Choroid plexus epithelial cell (primary cell): Measurements from ENCODE around the gene GCNT4.
"Not testable (repeated sequence)": the region's sequence is repeated elsewhere in the genome, so short reads cannot be mapped to it uniquely, and the experiment has no call there.

Experiments used
- DNase-seq: peaks from one replicate; pipeline ENCODE4 v3.0.0-alpha.2; 2010; ENCODE audit warnings: low read depth
- H3K4me3 ChIP-seq: 2 replicates; pipeline ENCODE4 v1.5.1; 2011; ENCODE audit warnings: low read depth, mild to moderate bottlenecking, control low read depth, low read length, moderate library complexity
- TF ChIP-seq, protein P1 (sequence below): conservative IDR thresholded peaks from 2 replicates; pipeline ENCODE4 v1.5.1; 2011; ENCODE audit warnings: low read depth, mild to moderate bottlenecking, control low read depth, inconsistent platforms, low read length, moderate library complexity

The GCNT4 gene

GRCh38 chr5:75052192-75053053 is at the start of gene GCNT4:
Gene GCNT4, minus strand, starts transcription at chr5:75052558. Its CDS starts 22,521 bp downstream, at chr5:75030037.
- TF ChIP-seq, protein P1, sequence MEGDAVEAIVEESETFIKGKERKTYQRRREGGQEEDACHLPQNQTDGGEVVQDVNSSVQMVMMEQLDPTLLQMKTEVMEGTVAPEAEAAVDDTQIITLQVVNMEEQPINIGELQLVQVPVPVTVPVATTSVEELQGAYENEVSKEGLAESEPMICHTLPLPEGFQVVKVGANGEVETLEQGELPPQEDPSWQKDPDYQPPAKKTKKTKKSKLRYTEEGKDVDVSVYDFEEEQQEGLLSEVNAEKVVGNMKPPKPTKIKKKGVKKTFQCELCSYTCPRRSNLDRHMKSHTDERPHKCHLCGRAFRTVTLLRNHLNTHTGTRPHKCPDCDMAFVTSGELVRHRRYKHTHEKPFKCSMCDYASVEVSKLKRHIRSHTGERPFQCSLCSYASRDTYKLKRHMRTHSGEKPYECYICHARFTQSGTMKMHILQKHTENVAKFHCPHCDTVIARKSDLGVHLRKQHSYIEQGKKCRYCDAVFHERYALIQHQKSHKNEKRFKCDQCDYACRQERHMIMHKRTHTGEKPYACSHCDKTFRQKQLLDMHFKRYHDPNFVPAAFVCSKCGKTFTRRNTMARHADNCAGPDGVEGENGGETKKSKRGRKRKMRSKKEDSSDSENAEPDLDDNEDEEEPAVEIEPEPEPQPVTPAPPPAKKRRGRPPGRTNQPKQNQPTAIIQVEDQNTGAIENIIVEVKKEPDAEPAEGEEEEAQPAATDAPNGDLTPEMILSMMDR: no peak
- peak within 1 kb of the TSS; percentile 81 for H3K4me3 ChIP-seq
- DNase-seq: peak; percentile 37

- DNase-seq: peak; percentile 9
- not testable (repeated sequence) for H3K4me3 ChIP-seq
Measured at GRCh38 chr5:75095956-75096355, 43.6 kb upstream of the GCNT4 start.

DNA sequence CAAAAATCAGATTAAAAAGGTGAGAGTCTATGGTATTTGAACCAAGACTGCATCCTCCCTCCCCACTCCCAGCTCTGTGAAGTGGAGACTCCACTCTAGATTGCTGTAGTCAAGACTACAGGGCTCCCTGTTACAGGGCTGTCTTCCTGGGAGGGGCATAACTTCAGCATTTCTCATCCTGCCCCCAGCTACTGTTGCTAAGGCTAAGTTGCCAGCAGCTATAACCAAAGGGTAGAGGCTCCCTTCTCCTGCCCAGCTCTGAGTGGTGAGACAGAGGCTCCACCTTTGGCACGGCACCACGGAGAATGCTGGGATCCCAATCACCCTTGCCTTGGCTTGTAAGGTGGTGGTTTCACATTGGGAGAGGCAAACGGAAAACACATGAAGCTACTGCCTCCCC is 39.2 kb upstream of the GCNT4 start:
- H3K4me3 ChIP-seq: no peak overlapping the region
- peak; percentile 5 for DNase-seq
- TF ChIP-seq, protein P1: no peak

GRCh38 chr5:75089662-75090061 is 37.3 kb upstream of the GCNT4 start:
- TF ChIP-seq, protein P1: no peak
- H3K4me3 ChIP-seq: no peak overlapping the region
- no peak for DNase-seq

GRCh38 chr5:75089137-75089536 is 36.8 kb upstream of the GCNT4 start:
- TF ChIP-seq, protein P1: no peak
- no peak for DNase-seq
- no peak overlapping the region for H3K4me3 ChIP-seq

DNA sequence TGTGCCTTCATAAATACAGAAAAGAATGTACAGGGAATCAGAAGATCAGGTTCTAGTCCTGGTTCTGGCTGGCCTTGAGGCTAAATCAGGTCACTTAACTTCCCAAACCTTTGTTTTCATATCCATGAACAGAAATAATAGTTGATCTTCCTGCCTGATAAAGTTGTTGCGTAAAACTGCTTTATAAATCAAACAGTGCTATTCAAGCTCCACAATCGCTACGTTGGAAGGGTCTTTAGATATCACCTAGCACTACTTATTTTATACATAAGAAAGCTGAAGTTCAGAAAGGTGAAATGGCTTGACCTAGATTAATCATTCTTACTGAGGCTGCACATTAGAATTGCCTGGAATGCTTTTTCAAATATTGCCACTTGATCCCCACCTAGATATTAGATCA is 36.3 kb upstream of the GCNT4 start:
- H3K4me3 ChIP-seq: no peak overlapping the region
- TF ChIP-seq, protein P1: no peak
- DNase-seq: no peak

DNA sequence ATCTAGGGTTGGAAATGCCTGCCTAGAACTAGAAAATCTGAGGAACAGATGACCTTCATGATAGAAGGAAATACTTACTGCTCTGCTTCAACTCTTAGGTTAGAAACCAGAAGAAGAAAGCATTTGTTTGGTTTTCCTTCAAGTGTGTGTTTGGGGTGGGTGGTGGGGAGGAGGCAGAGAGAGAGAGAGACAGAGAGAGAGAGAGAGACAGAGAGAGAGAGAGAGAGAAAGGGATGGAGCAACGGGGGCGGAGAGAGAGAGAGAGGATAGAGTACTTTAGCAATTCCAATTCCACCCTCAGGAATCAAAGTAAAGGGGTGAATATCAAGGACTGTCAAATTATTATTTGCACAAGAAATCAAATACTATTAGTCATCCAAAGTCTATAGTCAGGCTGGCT is 29.2 kb upstream of the GCNT4 start:
- TF ChIP-seq, protein P1: no peak
- no peak overlapping the region for H3K4me3 ChIP-seq
- DNase-seq: no peak

DNA sequence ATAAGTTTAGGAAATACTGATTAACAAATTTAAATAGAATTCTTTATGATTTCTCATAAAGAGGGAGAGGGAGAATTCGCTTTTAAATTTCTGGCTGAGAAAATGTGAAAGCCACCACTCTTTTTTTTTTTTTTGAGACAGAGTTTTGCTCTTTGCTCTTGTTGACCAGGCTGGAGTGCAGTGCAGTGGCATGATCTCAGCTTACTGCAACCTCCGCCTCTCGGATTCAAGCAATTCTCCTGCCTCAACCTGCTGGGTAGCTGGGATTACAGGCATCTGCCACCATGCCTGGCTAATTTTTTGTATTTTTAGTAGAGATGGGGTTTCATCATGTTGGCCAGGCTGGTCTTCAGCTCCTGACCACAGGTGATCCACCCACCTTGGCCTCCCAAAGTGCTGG is 27.0 kb upstream of the GCNT4 start:
- DNase-seq, H3K4me3 ChIP-seq: not testable (repeated sequence)
